Peyer's patch (tissue), 4 donors: ENCODE results near the gene FAM163A. TPM values are rescaled to one million over a fixed set of nuclear protein-coding genes. Genes with fewer than 3 reads are reported as not detected.

ENCODE experiments used
- DNase-seq, 3 donors: peaks; one replicate each; pipeline ENCODE4 v3.0.0-alpha.2; 2017 to 2019
- H3K27ac ChIP-seq, 4 donors: fragments of 200-600 bp; sonication (generic); one replicate each; pipeline ENCODE4 v1.5.1; 2016 to 2019
- H3K27me3 ChIP-seq, 2 donors: fragments of 200-600 bp; sonication (generic); one replicate each; pipeline ENCODE4 v1.5.1; 2019
- H3K36me3 ChIP-seq, 3 donors: fragments of 200-600 bp; sonication (generic); one replicate each; pipeline ENCODE4 v1.5.1; 2016 to 2019
- H3K4me1 ChIP-seq, 4 donors: fragments of 200-600 bp; sonication (generic); one replicate each; pipeline ENCODE4 v1.5.1; 2016 to 2019
- H3K4me3 ChIP-seq, 4 donors: fragments of 200-600 bp; sonication (generic); 1 replicate in 3 of 4; 2 replicates in 1 of 4; pipeline ENCODE4 v1.5.1; 2016 to 2019; ENCODE audit warnings: mild to moderate bottlenecking in 1 of 4
- H3K9me3 ChIP-seq, 4 donors: fragments of 200-600 bp; sonication (generic); one replicate each; pipeline ENCODE4 v1.5.1; 2016 to 2019; ENCODE audit warnings: mild to moderate bottlenecking in 1 of 4
- CTCF ChIP-seq, 6 experiments: fragments of 450-650 bp in 4 of 6; fragments of 200-600 bp in 2 of 6; sonication (generic) in 1 of 6; IDR thresholded peaks; one replicate each; pipeline ENCODE4 v1.5.1; 2017 to 2019; ENCODE audit warnings: antibody characterized with exemption in 6 of 6, mild to moderate bottlenecking in 3 of 6, moderate library complexity in 1 of 6
- POLR2A ChIP-seq, 2 donors: fragments of 450-650 bp; IDR thresholded peaks; one replicate each; pipeline ENCODE4 v1.5.1; 2017; ENCODE audit warnings: antibody characterized with exemption in 2 of 2, mild to moderate bottlenecking in 2 of 2, moderate library complexity in 2 of 2
- total RNA-seq, 4 donors: library from RNA; depleted of rRNA; stranded (reverse); fragments of >200 nt; gene quantifications; one replicate each; pipeline ENCODE4 v1.1.0, GENCODE V29; 2016

FAM163A gene
- total RNA-seq, 4 donors from 2014 or later, result 0.67 to 5.0 (median 1.2) TPM; not detected in 1

DNA sequence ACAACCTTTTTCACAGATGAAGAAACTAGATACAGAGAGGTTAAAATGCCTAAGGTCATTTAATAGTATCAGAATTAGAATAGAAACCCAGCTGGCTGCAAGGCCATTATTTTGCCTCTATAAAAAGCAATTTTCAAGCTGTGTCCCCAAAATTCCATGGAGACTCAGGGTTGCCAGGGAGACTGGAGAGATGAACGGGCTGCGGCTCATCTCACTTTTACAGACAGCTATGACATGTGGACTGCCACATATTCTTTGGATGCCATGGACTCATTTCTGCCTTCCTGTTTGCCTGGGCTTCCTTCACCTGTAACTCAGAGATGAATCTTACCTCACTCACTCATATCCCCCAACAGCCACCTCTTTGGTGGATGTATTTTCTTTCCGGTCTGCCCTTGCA is 117.6 kb downstream of the FAM163A start:
- Histone ChIP-seq H3K36me3 (peaks cover 0 to 75% (median 0%) of the 10 kb centered on the region in 3 donors), H3K9me3 (no peaks in the 10 kb centered on the region)
- no peak for DNase-seq

DNA sequence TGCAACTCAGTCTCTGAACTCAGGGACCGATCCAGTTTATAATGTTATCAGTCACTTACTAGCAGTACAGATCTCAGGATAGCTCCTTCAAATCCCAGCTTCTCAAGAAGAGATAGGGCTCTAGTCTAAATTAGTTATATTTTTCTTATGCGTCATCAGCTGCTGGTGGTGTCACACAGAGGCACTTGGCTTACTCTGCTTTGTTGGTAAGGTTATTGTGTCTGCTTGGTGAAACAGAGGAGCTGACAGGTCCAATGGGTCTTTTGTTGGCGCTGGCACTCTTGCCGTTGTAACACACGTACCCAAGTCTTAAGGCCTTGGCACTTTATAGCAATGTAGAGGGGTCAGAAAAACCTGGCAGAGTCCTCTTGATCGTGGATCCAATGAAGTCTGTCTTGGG is 122.3 kb downstream of the FAM163A start:
- no peak overlapping the region for H3K4me3 ChIP-seq
- no peaks in the 10 kb centered on the region for H3K9me3 ChIP-seq
- no peaks in the 10 kb centered on the region for H3K4me1 ChIP-seq
- peaks cover 0 to 85% (median 0%) of the 10 kb centered on the region in 3 donors for H3K36me3 ChIP-seq
- H3K27me3 ChIP-seq, result no peaks in the 10 kb centered on the region
- H3K27ac ChIP-seq, result no peak overlapping the region
- no peak for DNase-seq
- TF ChIP-seq POLR2A (IDR thresholded peaks at IDR 0.05), result no peak
- TF ChIP-seq CTCF (IDR thresholded peaks at IDR 0.05), result no peak

More for the DNA sequence above, 117.6 kb downstream of the FAM163A start:
- Histone ChIP-seq H3K27ac (no peak overlapping the region), H3K4me3 (no peak overlapping the region), H3K27me3 (no peaks in the 10 kb centered on the region), H3K4me1 (no peaks in the 10 kb centered on the region)
- no peak for TF ChIP-seq CTCF (IDR thresholded peaks at IDR 0.05)
- no peak for TF ChIP-seq POLR2A (IDR thresholded peaks at IDR 0.05)

Other genes starting within 250 kb of the FAM163A start
- gene NPHS2, start 167.3 kb upstream of the FAM163A start, total RNA-seq, result not detected
- under 1 TPM in 2 of 4 donors, not detected in 2; 0.40 to 0.70 TPM for gene TDRD5, start 151.5 kb upstream of the FAM163A start, total RNA-seq
- gene TOR1AIP2, start 134.5 kb downstream of the FAM163A start, total RNA-seq, result 100 to 1,000 TPM in 3 of 4 donors, 10 to 100 TPM in 1; 45.4 to 314 (median 218) TPM
- gene TOR1AIP1, start 139.0 kb downstream of the FAM163A start, total RNA-seq, result 10 to 100 TPM; 24.7 to 41.3 (median 30.0) TPM
- gene CEP350, start 211.5 kb downstream of the FAM163A start, total RNA-seq, result 100 to 1,000 TPM in 1 of 4 donors, 10 to 100 TPM in 3; 86.0 to 196 (median 87.8) TPM